Measurements from ENCODE around the gene OBSCN. TPM values are rescaled to one million over a fixed set of nuclear protein-coding genes. Genes with fewer than 3 reads are reported as not detected.
A peak's percentile ranks its signal among the peaks of the same experiment; 100 is the strongest.

The OBSCN gene
- total RNA-seq, 1 donor from 2014 or later, result 16.9 TPM

- H3K9me3 Mint-ChIP-seq (ENCODE audit: unreplicated experiment), result no peaks in the 10 kb centered on the region
- TF ChIP-seq CTCF (IDR thresholded peaks at IDR 0.05; ENCODE audit: unreplicated experiment), result no peak
- peak overlapping the region; percentile 89 for H3K4me3 Mint-ChIP-seq (ENCODE audit: unreplicated experiment)
- H3K27me3 Mint-ChIP-seq (ENCODE audit: unreplicated experiment), result peaks cover 13% of the 10 kb centered on the region
- H3K27ac Mint-ChIP-seq (ENCODE audit: unreplicated experiment), result peak overlapping the region; percentile 86
- H3K36me3 Mint-ChIP-seq (ENCODE audit: low read depth, unreplicated experiment), result peaks cover 13% of the 10 kb centered on the region
- H3K4me1 Mint-ChIP-seq (ENCODE audit: unreplicated experiment), result peaks cover 37% of the 10 kb centered on the region
- peak; percentile 44 for DNase-seq (ENCODE audit: low spot score)
Measured at GRCh38 chr1:228166170-228166936, 41.5 kb upstream of the OBSCN start.

- DNase-seq (ENCODE audit: low spot score), result no peak
Measured at GRCh38 chr1:228168563-228169270, 39.1 kb upstream of the OBSCN start.

GRCh38 chr1:228169345-228169744, 38.5 kb upstream of the OBSCN start:
- Mint-ChIP-seq H3K36me3 (ENCODE audit: low read depth, unreplicated experiment) (peaks cover 23% of the 10 kb centered on the region), H3K4me1 (ENCODE audit: unreplicated experiment) (peaks cover 18% of the 10 kb centered on the region), H3K27me3 (ENCODE audit: unreplicated experiment) (peaks cover 20% of the 10 kb centered on the region), H3K9me3 (ENCODE audit: unreplicated experiment) (no peaks in the 10 kb centered on the region), H3K27ac (ENCODE audit: unreplicated experiment) (no peak overlapping the region), H3K4me3 (ENCODE audit: unreplicated experiment) (peak overlapping the region; percentile 22)
- no peak for DNase-seq (ENCODE audit: low spot score)
- no peak for TF ChIP-seq CTCF (IDR thresholded peaks at IDR 0.05; ENCODE audit: unreplicated experiment)

More at GRCh38 chr1:228168563-228169270, 39.1 kb upstream of the OBSCN start:
- H3K4me1 Mint-ChIP-seq (ENCODE audit: unreplicated experiment), result peaks cover 24% of the 10 kb centered on the region
- H3K27me3 Mint-ChIP-seq (ENCODE audit: unreplicated experiment), result peaks cover 21% of the 10 kb centered on the region
- H3K27ac Mint-ChIP-seq (ENCODE audit: unreplicated experiment), result no peak overlapping the region
- TF ChIP-seq CTCF (IDR thresholded peaks at IDR 0.05; ENCODE audit: unreplicated experiment), result no peak
- peak overlapping the region; percentile 22 for H3K4me3 Mint-ChIP-seq (ENCODE audit: unreplicated experiment)
- H3K36me3 Mint-ChIP-seq (ENCODE audit: low read depth, unreplicated experiment), result peaks cover 23% of the 10 kb centered on the region
- H3K9me3 Mint-ChIP-seq (ENCODE audit: unreplicated experiment), result no peaks in the 10 kb centered on the region

GRCh38 chr1:228170666-228171065, 37.2 kb upstream of the OBSCN start:
- no peak for TF ChIP-seq CTCF (IDR thresholded peaks at IDR 0.05; ENCODE audit: unreplicated experiment)
- H3K27me3 Mint-ChIP-seq (ENCODE audit: unreplicated experiment), result peaks cover 16% of the 10 kb centered on the region
- peaks cover 11% of the 10 kb centered on the region for H3K4me1 Mint-ChIP-seq (ENCODE audit: unreplicated experiment)
- H3K9me3 Mint-ChIP-seq (ENCODE audit: unreplicated experiment), result no peaks in the 10 kb centered on the region
- peaks cover 19% of the 10 kb centered on the region for H3K36me3 Mint-ChIP-seq (ENCODE audit: low read depth, unreplicated experiment)
- no peak for DNase-seq (ENCODE audit: low spot score)
- no peak overlapping the region for H3K27ac Mint-ChIP-seq (ENCODE audit: unreplicated experiment)
- no peak overlapping the region for H3K4me3 Mint-ChIP-seq (ENCODE audit: unreplicated experiment)
